ENCODE data around the gene EHBP1. TPM values are rescaled to one million over a fixed set of nuclear protein-coding genes. Genes with fewer than 3 reads are reported as not detected.

The EHBP1 gene
- total RNA-seq, 2 donors from 2014 or later: 23.7 to 34.3 TPM

GRCh38 chr2:62812921-62813825 is 107.7 kb downstream of the EHBP1 start:
- Mint-ChIP-seq H3K27ac (no peak overlapping the region), H3K4me1 (ENCODE audit: low read depth in 2 of 2) (peaks cover 13 to 20% of the 10 kb centered on the region in 2 donors), H3K9me3 (no peaks in the 10 kb centered on the region), H3K27me3 (no peaks in the 10 kb centered on the region), H3K4me3 (no peak overlapping the region), H3K36me3 (peaks cover 5% of the 10 kb centered on the region)
- no peak for ATAC-seq
- no peak for DNase-seq (ENCODE audit: low spot score)

GRCh38 chr2:62814123-62814522 is 108.6 kb downstream of the EHBP1 start:
- Mint-ChIP-seq H3K27me3 (no peaks in the 10 kb centered on the region), H3K4me3 (no peak overlapping the region), H3K4me1 (ENCODE audit: low read depth in 2 of 2) (peaks cover 7 to 14% of the 10 kb centered on the region in 2 donors), H3K36me3 (no peaks in the 10 kb centered on the region), H3K27ac (no peak overlapping the region), H3K9me3 (no peaks in the 10 kb centered on the region)
- ATAC-seq (no peak), DNase-seq (ENCODE audit: low spot score) (no peak)

DNA sequence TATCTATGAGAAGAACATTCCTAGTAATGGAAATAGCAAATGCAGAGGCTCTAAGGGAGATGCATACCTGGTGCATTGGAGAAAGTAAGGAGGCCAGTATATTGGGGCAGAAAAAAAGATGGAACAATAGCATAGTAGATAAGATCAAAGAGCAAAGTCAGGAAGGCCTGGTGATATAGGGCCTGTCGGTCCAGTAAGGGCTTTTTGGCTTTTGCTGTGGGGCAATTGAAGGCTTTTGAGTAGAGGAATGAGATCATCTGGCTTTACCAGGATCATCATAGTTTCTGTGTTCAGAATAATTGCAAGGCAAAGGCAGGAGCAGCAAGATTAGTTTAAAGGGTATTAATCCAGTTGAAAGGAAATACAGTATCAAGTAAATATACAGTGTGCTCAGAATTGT is 111.8 kb downstream of the EHBP1 start:
- H3K27ac Mint-ChIP-seq: no peak overlapping the region
- DNase-seq (ENCODE audit: low spot score): no peak
- no peak for ATAC-seq
- no peaks in the 10 kb centered on the region for H3K27me3 Mint-ChIP-seq
- no peaks in the 10 kb centered on the region for H3K36me3 Mint-ChIP-seq
- H3K4me3 Mint-ChIP-seq: no peak overlapping the region
- H3K4me1 Mint-ChIP-seq (ENCODE audit: low read depth in 2 of 2): peaks cover 7% of the 10 kb centered on the region in 2 donors
- no peaks in the 10 kb centered on the region for H3K9me3 Mint-ChIP-seq

GRCh38 chr2:62817995-62818713 is 112.6 kb downstream of the EHBP1 start:
- ATAC-seq: no peak
- peaks cover 5 to 7% of the 10 kb centered on the region in 2 donors for H3K4me1 Mint-ChIP-seq (ENCODE audit: low read depth in 2 of 2)
- no peaks in the 10 kb centered on the region for H3K36me3 Mint-ChIP-seq

GRCh38 chr2:62822549-62822948 is 117.0 kb downstream of the EHBP1 start:
- Mint-ChIP-seq H3K9me3 (no peaks in the 10 kb centered on the region), H3K4me3 (no peak overlapping the region), H3K27me3 (no peaks in the 10 kb centered on the region), H3K36me3 (peaks cover 12% of the 10 kb centered on the region), H3K27ac (no peak overlapping the region), H3K4me1 (ENCODE audit: low read depth in 2 of 2) (peaks cover 0 to 6% of the 10 kb centered on the region in 2 donors)
- DNase-seq (ENCODE audit: low spot score): no peak
- ATAC-seq: no peak

More at GRCh38 chr2:62817995-62818713, 112.6 kb downstream of the EHBP1 start:
- no peaks in the 10 kb centered on the region for H3K27me3 Mint-ChIP-seq
- H3K4me3 Mint-ChIP-seq: no peak overlapping the region
- H3K27ac Mint-ChIP-seq: no peak overlapping the region
- DNase-seq (ENCODE audit: low spot score): no peak
- no peaks in the 10 kb centered on the region for H3K9me3 Mint-ChIP-seq

GRCh38 chr2:62824388-62824787 is 118.9 kb downstream of the EHBP1 start:
- ATAC-seq: no peak
- no peaks in the 10 kb centered on the region for H3K27me3 Mint-ChIP-seq
- H3K9me3 Mint-ChIP-seq: no peaks in the 10 kb centered on the region
- H3K27ac Mint-ChIP-seq: no peak overlapping the region
- H3K4me1 Mint-ChIP-seq (ENCODE audit: low read depth in 2 of 2): peaks cover 0 to 6% of the 10 kb centered on the region in 2 donors
- DNase-seq (ENCODE audit: low spot score): no peak
- H3K36me3 Mint-ChIP-seq: peaks cover 12% of the 10 kb centered on the region
- H3K4me3 Mint-ChIP-seq: no peak overlapping the region

GRCh38 chr2:62826141-62826540 is 120.6 kb downstream of the EHBP1 start:
- H3K4me1 Mint-ChIP-seq (ENCODE audit: low read depth in 2 of 2): peaks cover 0 to 8% of the 10 kb centered on the region in 2 donors
- no peaks in the 10 kb centered on the region for H3K27me3 Mint-ChIP-seq
- H3K4me3 Mint-ChIP-seq: no peak overlapping the region
- no peaks in the 10 kb centered on the region for H3K9me3 Mint-ChIP-seq
- H3K27ac Mint-ChIP-seq: no peak overlapping the region
- H3K36me3 Mint-ChIP-seq: peaks cover 12% of the 10 kb centered on the region
- DNase-seq (ENCODE audit: low spot score) (no peak), ATAC-seq (no peak)

GRCh38 chr2:62826953-62827675 is 121.6 kb downstream of the EHBP1 start:
- no peak for ATAC-seq
- peaks cover 6 to 8% of the 10 kb centered on the region in 2 donors for H3K4me1 Mint-ChIP-seq (ENCODE audit: low read depth in 2 of 2)
- no peak for DNase-seq (ENCODE audit: low spot score)
- H3K4me3 Mint-ChIP-seq: no peak overlapping the region
- H3K9me3 Mint-ChIP-seq: no peaks in the 10 kb centered on the region
- no peaks in the 10 kb centered on the region for H3K27me3 Mint-ChIP-seq
- H3K27ac Mint-ChIP-seq: no peak overlapping the region
- peaks cover 12% of the 10 kb centered on the region for H3K36me3 Mint-ChIP-seq

GRCh38 chr2:62831729-62832128 is 126.2 kb downstream of the EHBP1 start:
- Mint-ChIP-seq H3K27me3 (no peaks in the 10 kb centered on the region), H3K4me1 (ENCODE audit: low read depth in 2 of 2) (peaks cover 2 to 6% of the 10 kb centered on the region in 2 donors), H3K36me3 (peaks cover 21% of the 10 kb centered on the region), H3K9me3 (no peaks in the 10 kb centered on the region), H3K27ac (no peak overlapping the region), H3K4me3 (peak overlapping the region; percentile 12)
- ATAC-seq (peak in 1 of 2 donors; percentile 73), DNase-seq (ENCODE audit: low spot score) (no peak)

DNA sequence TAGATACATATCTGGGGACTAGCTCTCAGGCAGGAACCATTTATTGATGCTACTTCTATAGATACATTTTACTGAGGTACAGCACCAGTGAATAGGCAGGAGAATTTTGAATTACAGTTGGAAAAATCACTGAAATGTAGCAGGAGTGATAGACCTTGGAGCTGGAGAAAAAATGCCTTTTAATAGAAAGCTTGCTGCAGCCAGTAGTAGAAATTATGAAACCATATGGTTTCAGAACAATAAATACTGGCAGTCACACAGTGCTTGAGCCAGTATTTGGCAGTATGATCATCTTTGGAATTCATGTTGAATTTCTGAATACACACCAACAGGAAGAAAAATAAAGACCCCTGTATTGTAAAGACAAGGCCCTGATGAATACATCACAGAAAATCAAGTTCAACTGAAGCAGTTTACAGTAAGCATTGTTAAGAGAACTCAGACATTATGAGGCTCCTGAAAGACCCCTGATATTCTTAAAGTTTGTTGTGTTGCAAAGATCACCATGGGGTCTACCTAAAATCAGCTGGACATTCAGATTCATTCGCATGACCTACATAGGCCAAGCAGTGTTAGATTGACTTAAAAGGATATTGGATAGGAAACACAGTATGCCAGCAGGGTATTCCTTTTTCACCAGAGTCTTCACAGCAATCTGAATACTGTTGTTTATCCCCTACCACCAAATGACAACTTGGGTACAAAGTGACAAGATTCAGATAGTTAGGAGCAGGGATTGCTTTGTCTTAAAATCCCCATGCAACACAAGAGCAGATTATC is 139.0 kb downstream of the EHBP1 start:
- no peaks in the 10 kb centered on the region for H3K4me1 Mint-ChIP-seq (ENCODE audit: low read depth in 2 of 2)
- H3K27me3 Mint-ChIP-seq: no peaks in the 10 kb centered on the region
- H3K36me3 Mint-ChIP-seq: peaks cover 20% of the 10 kb centered on the region
- H3K27ac Mint-ChIP-seq: no peak overlapping the region
- no peak for DNase-seq (ENCODE audit: low spot score)
- no peak for ATAC-seq
- peaks cover 3% of the 10 kb centered on the region for H3K9me3 Mint-ChIP-seq
- no peak overlapping the region for H3K4me3 Mint-ChIP-seq

DNA sequence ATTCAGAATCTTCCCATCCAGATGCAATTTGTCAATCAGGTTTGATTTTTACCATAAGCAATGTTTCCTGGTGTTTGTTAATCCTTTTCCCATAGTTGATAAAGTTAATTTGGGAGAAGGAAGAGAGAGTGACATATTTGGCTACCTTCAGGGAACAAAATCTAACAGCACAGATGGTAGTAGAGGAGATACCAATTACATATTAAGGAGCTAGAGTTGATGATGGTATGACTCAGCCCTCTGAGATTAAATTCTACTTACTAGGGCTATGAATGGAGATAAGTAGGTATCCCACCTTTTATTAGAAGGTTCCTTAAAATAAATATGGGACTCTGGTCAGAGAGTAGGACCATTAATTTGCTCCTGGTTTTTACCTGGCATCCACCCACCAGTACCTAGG is 139.7 kb downstream of the EHBP1 start:
- H3K27ac Mint-ChIP-seq: no peak overlapping the region
- no peaks in the 10 kb centered on the region for H3K4me1 Mint-ChIP-seq (ENCODE audit: low read depth in 2 of 2)
- peaks cover 3% of the 10 kb centered on the region for H3K9me3 Mint-ChIP-seq
- H3K27me3 Mint-ChIP-seq: no peaks in the 10 kb centered on the region
- ATAC-seq: no peak
- no peak overlapping the region for H3K4me3 Mint-ChIP-seq
- no peak for DNase-seq (ENCODE audit: low spot score)
- peaks cover 20% of the 10 kb centered on the region for H3K36me3 Mint-ChIP-seq

DNA sequence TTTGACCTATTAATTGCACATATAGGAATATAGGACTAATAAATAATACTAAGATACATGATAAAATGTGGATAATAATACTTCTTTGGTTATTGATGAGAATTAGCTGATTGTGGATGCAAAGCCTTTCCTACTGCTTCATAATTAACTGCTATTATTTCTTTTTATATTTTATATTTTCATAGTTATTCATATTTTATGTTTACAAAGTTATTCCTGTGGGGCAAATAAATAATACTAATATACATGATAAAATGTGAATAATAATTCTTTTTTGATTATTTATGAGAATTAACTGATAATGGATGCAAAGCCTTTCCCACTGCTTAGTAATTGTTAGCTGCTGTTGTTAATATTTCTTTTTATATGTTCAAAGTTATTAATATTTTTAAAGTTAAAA is 146.7 kb downstream of the EHBP1 start:
- Mint-ChIP-seq H3K36me3 (peaks cover 6% of the 10 kb centered on the region), H3K9me3 (no peaks in the 10 kb centered on the region), H3K4me3 (no peak overlapping the region), H3K27ac (no peak overlapping the region), H3K27me3 (no peaks in the 10 kb centered on the region), H3K4me1 (ENCODE audit: low read depth in 2 of 2) (peaks cover 0 to 4% of the 10 kb centered on the region in 2 donors)
- ATAC-seq: no peak
- no peak for DNase-seq (ENCODE audit: low spot score)
